IMR-90 (cell line): ENCODE data around the gene MORF4L1. TPM values are rescaled to one million over a fixed set of nuclear protein-coding genes. Genes with fewer than 3 reads are reported as not detected.

Experiments used
- ATAC-seq: fragments of 200-7000 bp; cut with Tn5 transposase; 2 replicates; pipeline ENCODE4 v1.9.1; 2020; ENCODE audit warnings: low read depth, mild to moderate bottlenecking, moderate library complexity
- BruUV-seq: library from RNA; stranded (reverse); fragments of 400-500 nt; replicated peaks from 2 replicates; lab custom pipeline; 2021; lab: Mats Ljungman, UMichigan
- CTCF ChIA-PET: fragments of 300-600 bp; formaldehyde crosslinking; extraction: SDS; loops from one replicate; lab custom pipeline; 2021; ENCODE audit warnings: antibody characterized with exemption; lab: Yijun Ruan, JAX
- POLR2A ChIA-PET: fragments of 300-600 bp; sonication (Branson Sonifier 250); formaldehyde crosslinking; loops from one replicate; lab custom pipeline; 2022; ENCODE audit warnings: antibody characterized with exemption; ENCODE audit not compliant: unreplicated experiment; lab: Charles Lee
- DNase-seq: peaks from one replicate; pipeline ENCODE4 v3.0.0; 2013
- H2AFZ ChIP-seq: replicated peaks from 2 replicates; pipeline ENCODE3; 2013; ENCODE audit warnings: low read length, mild to moderate bottlenecking; ENCODE audit not compliant: poor library complexity
- H2AK5ac ChIP-seq: 2 replicates; pipeline ENCODE4 v1.6.1; 2013; ENCODE audit warnings: low read depth, low read length, inconsistent platforms
- H2AK9ac ChIP-seq: replicated peaks from 2 replicates; pipeline ENCODE3; 2013; ENCODE audit warnings: mild to moderate bottlenecking, low read depth, low read length, moderate library complexity; ENCODE audit not compliant: poor library complexity
- H2BK120ac ChIP-seq: 2 replicates; pipeline ENCODE4 v1.6.1; 2013; ENCODE audit warnings: low read depth, low read length, inconsistent platforms
- H2BK15ac ChIP-seq: 3 replicates; pipeline ENCODE4 v1.6.1; 2013; ENCODE audit warnings: low read depth, low read length, inconsistent platforms
- H2BK20ac ChIP-seq: 2 replicates; pipeline ENCODE4 v1.6.1; 2013; ENCODE audit warnings: low read depth, mild to moderate bottlenecking, inconsistent platforms, low read length, moderate library complexity
- H2BK5ac ChIP-seq: 2 replicates; pipeline ENCODE4 v1.6.1; 2013; ENCODE audit warnings: mild to moderate bottlenecking, low read depth, low read length, inconsistent platforms; ENCODE audit not compliant: poor library complexity, severe bottlenecking
- H3K14ac ChIP-seq: replicated peaks from 2 replicates; pipeline ENCODE4 v1.6.1; 2013; ENCODE audit warnings: low read depth, low read length, inconsistent platforms
- H3K18ac ChIP-seq: 2 replicates; pipeline ENCODE4 v1.6.1; 2013; ENCODE audit warnings: low read depth, low read length, control low read depth
- H3K23ac ChIP-seq: 2 replicates; pipeline ENCODE4 v1.6.1; 2013; ENCODE audit warnings: low read depth, low read length, inconsistent platforms
- H3K27ac ChIP-seq: 2 replicates; pipeline ENCODE4 v1.5.1; 2013; ENCODE audit warnings: mild to moderate bottlenecking, control low read depth, low read length; ENCODE audit not compliant: insufficient read depth
- H3K27me3 ChIP-seq: 2 replicates; pipeline ENCODE4 v1.6.1; 2013; ENCODE audit warnings: low read length; ENCODE audit not compliant: control insufficient read depth, insufficient read depth
- H3K36me3 ChIP-seq: 2 replicates; pipeline ENCODE4 v1.6.1; 2013; ENCODE audit warnings: low read length, mixed read lengths; ENCODE audit not compliant: control insufficient read depth, insufficient read depth
- H3K4ac ChIP-seq: 2 replicates; pipeline ENCODE4 v1.6.1; 2013; ENCODE audit warnings: low read depth, low read length, inconsistent platforms
- H3K4me1 ChIP-seq: 2 replicates; pipeline ENCODE4 v1.6.1; 2013; ENCODE audit warnings: low read length, mixed read lengths; ENCODE audit not compliant: control insufficient read depth, insufficient read depth
- H3K4me2 ChIP-seq: 2 replicates; pipeline ENCODE4 v1.6.1; 2013; ENCODE audit warnings: low read depth, mild to moderate bottlenecking, control low read depth, low read length, moderate library complexity
- H3K4me3 ChIP-seq: 2 replicates; pipeline ENCODE4 v1.5.1; 2013; ENCODE audit warnings: low read depth, mild to moderate bottlenecking, control low read depth, low read length, moderate library complexity; ENCODE audit not compliant: insufficient read depth
- H3K56ac ChIP-seq: 2 replicates; pipeline ENCODE4 v1.6.1; 2013; ENCODE audit warnings: low read length, inconsistent platforms; ENCODE audit not compliant: insufficient read depth; ENCODE audit errors: extremely low read depth
- H3K79me1 ChIP-seq, 2 experiments: 2 replicates each; pipeline ENCODE4 v1.6.1; 2013; ENCODE audit warnings: low read length in 2 of 2, inconsistent platforms in 1 of 2, low read depth in 1 of 2
- H3K9ac ChIP-seq: 2 replicates; pipeline ENCODE4 v1.6.1; 2013; ENCODE audit warnings: low read depth, low read length, control low read depth
- H3K9me1 ChIP-seq: 2 replicates; pipeline ENCODE4 v1.6.1; 2013; ENCODE audit warnings: low read length, inconsistent platforms; ENCODE audit not compliant: insufficient read depth
- H3K9me3 ChIP-seq: 2 replicates; pipeline ENCODE4 v1.6.1; 2013; ENCODE audit warnings: low read length; ENCODE audit not compliant: control insufficient read depth, insufficient read depth
- H4K20me1 ChIP-seq: 2 replicates; pipeline ENCODE4 v1.6.1; 2013; ENCODE audit warnings: low read length, inconsistent platforms; ENCODE audit not compliant: insufficient read depth
- H4K5ac ChIP-seq: 2 replicates; pipeline ENCODE4 v1.6.1; 2013; ENCODE audit warnings: mild to moderate bottlenecking, low read depth, low read length, control low read depth
- H4K8ac ChIP-seq, 2 experiments: 2 replicates each; pipeline ENCODE4 v1.6.1; 2013; ENCODE audit warnings: low read depth in 2 of 2, low read length in 2 of 2, control low read depth in 1 of 2, inconsistent platforms in 1 of 2
- H4K91ac ChIP-seq: 2 replicates; pipeline ENCODE4 v1.6.1; 2013; ENCODE audit warnings: low read depth, low read length, inconsistent platforms; ENCODE audit not compliant: insufficient read depth
- BHLHE40 ChIP-seq: fragments of 150-350 bp; IDR thresholded peaks from 2 replicates; pipeline ENCODE4 v1.6.1; 2016; ENCODE audit warnings: mild to moderate bottlenecking, low read depth, low read length
- CEBPB ChIP-seq: IDR thresholded peaks from 2 replicates; pipeline ENCODE4 v1.6.1; 2012; ENCODE audit warnings: low read depth, low read length, improper control_type of control experiment
- CHD1 ChIP-seq: IDR thresholded peaks from 2 replicates; pipeline ENCODE4 v1.6.1; 2012; ENCODE audit warnings: low read depth, low read length, improper control_type of control experiment
- ELK1 ChIP-seq: fragments of 150-350 bp; IDR thresholded peaks from 2 replicates; pipeline ENCODE4 v1.6.1; 2016; ENCODE audit warnings: low read depth, mild to moderate bottlenecking, low read length, moderate library complexity, borderline replicate concordance
- FOS ChIP-seq: fragments of 150-350 bp; IDR thresholded peaks from 2 replicates; pipeline ENCODE4 v1.6.1; 2016; ENCODE audit warnings: low read depth, low read length
- MAFK ChIP-seq: IDR thresholded peaks from 2 replicates; pipeline ENCODE4 v1.6.1; 2012; ENCODE audit warnings: low read depth, low read length, improper control_type of control experiment
- MAZ ChIP-seq: IDR thresholded peaks from 2 replicates; pipeline ENCODE4 v1.6.1; 2012; ENCODE audit warnings: low read depth, mild to moderate bottlenecking, low read length, improper control_type of control experiment, moderate library complexity, borderline replicate concordance
- MXI1 ChIP-seq: IDR thresholded peaks from 2 replicates; pipeline ENCODE4 v1.6.1; 2012; ENCODE audit warnings: low read depth, mild to moderate bottlenecking, low read length, moderate library complexity, borderline replicate concordance
- NFE2L2 ChIP-seq: fragments of 150-350 bp; IDR thresholded peaks from 2 replicates; pipeline ENCODE4 v1.6.1; 2016; ENCODE audit warnings: low read depth, mild to moderate bottlenecking, low read length
- POLR2A ChIP-seq: IDR thresholded peaks from 2 replicates; pipeline ENCODE4 v1.6.1; 2012; ENCODE audit warnings: mild to moderate bottlenecking, low read depth, low read length
- RAD21 ChIP-seq: IDR thresholded peaks from 2 replicates; pipeline ENCODE4 v1.6.1; 2012; ENCODE audit warnings: low read length, improper control_type of control experiment
- RCOR1 ChIP-seq: IDR thresholded peaks from 2 replicates; pipeline ENCODE4 v1.6.1; 2012; ENCODE audit warnings: mild to moderate bottlenecking, low read length, improper control_type of control experiment; ENCODE audit not compliant: insufficient replicate concordance
- RFX5 ChIP-seq: IDR thresholded peaks from 2 replicates; pipeline ENCODE4 v1.8.0; 2012; ENCODE audit warnings: low read depth, mild to moderate bottlenecking, low read length, moderate library complexity
- SMC3 ChIP-seq: fragments of 150-350 bp; IDR thresholded peaks from 2 replicates; pipeline ENCODE4 v1.6.1; 2016; ENCODE audit warnings: low read depth, mild to moderate bottlenecking, antibody characterized with exemption, low read length, moderate library complexity
- WGBS, 2 experiments: methylation state at CpG; one replicate each; pipeline versions ENCODE4 v1.1.5 to v1.1.7; 2013; ENCODE audit warnings: missing lambda C conversion rate in 2 of 2; ENCODE audit not compliant: insufficient read length in 1 of 2; ENCODE audit errors: extremely low coverage in 2 of 2; 5-methylcytosine and 5-hydroxymethylcytosine counted together
- dilution Hi-C: fragments of 300-500 bp; cut with HindIII; formaldehyde crosslinking; loops from one replicate; pipeline ENCODE4 v1.14.3; 2018; ENCODE audit warnings: low sequenced_read_pairs; ENCODE audit not compliant: unreplicated experiment
- in situ Hi-C: fragments of 300-500 bp; cut with MboI; formaldehyde crosslinking; loops from 3 replicates; pipeline ENCODE4 v1.14.3; 2019; ENCODE audit warnings: low sequenced_read_pairs, inconsistent platforms, mixed read lengths
- intact Hi-C: fragments of 100-400 bp; cut with micrococcal nuclease; formaldehyde crosslinking; loops from 2 replicates; pipeline ENCODE4 v1.10.0; 2022
- polyA plus RNA-seq, 3 experiments: library from polyadenylated mRNA; depleted of rRNA; stranded (reverse); fragments of >200 nt; gene quantifications; 2 replicates each; pipeline ENCODE4 v1.2.3, GENCODE V29; 2012; ENCODE audit warnings: low replicate concordance in 1 of 3
- total RNA-seq: library from RNA; depleted of rRNA; stranded (reverse); fragments of >200 nt; gene quantifications from 2 replicates; pipeline ENCODE4 v1.2.3, GENCODE V29; 2012
- TF ChIP-seq, protein P1 (sequence below): conservative IDR thresholded peaks from 2 replicates; pipeline ENCODE4 v1.5.1; 2012; ENCODE audit warnings: mild to moderate bottlenecking, low read depth, low read length, improper control_type of control experiment
- TF ChIP-seq, protein P2 (sequence below): fragments of 150-350 bp; IDR thresholded peaks from 2 replicates; pipeline ENCODE4 v1.6.1; 2017; ENCODE audit warnings: mild to moderate bottlenecking, antibody characterized with exemption, low read length, low read depth

Gene MORF4L1
- total and polyA plus RNA-seq, 2 of the 4 experiments (the other 2 are of a cell fraction): 217 to 392 TPM

- H4K20me1 ChIP-seq: peaks cover 42% of the 10 kb centered on the region
- H3K4me2 ChIP-seq: no peak overlapping the region
- no peak overlapping the region for H2BK20ac ChIP-seq
- H3K27ac ChIP-seq: no peak overlapping the region
- no peak overlapping the region for H3K4me3 ChIP-seq
- no peak overlapping the region for H3K14ac ChIP-seq
- H3K4me1 ChIP-seq: peaks cover 7% of the 10 kb centered on the region
- no peak overlapping the region for H2BK5ac ChIP-seq
- no peak for ATAC-seq
- WGBS, 2 experiments: no CpG with 5 or more reads among the region's 4 CpGs
- H3K4ac ChIP-seq: no peak overlapping the region
- no peak overlapping the region for H4K8ac ChIP-seq
- DNase-seq: no peak
- H2AK5ac ChIP-seq: no peak overlapping the region
- H3K9me1 ChIP-seq: peaks cover 19% of the 10 kb centered on the region
- in situ Hi-C loops: no loop called here
- H4K91ac ChIP-seq: no peak overlapping the region
- peaks cover 19 to 60% of the 10 kb centered on the region in 2 experiments for H3K79me1 ChIP-seq
- TF ChIP-seq MAZ: no peak
- TF ChIP-seq, protein P1, sequence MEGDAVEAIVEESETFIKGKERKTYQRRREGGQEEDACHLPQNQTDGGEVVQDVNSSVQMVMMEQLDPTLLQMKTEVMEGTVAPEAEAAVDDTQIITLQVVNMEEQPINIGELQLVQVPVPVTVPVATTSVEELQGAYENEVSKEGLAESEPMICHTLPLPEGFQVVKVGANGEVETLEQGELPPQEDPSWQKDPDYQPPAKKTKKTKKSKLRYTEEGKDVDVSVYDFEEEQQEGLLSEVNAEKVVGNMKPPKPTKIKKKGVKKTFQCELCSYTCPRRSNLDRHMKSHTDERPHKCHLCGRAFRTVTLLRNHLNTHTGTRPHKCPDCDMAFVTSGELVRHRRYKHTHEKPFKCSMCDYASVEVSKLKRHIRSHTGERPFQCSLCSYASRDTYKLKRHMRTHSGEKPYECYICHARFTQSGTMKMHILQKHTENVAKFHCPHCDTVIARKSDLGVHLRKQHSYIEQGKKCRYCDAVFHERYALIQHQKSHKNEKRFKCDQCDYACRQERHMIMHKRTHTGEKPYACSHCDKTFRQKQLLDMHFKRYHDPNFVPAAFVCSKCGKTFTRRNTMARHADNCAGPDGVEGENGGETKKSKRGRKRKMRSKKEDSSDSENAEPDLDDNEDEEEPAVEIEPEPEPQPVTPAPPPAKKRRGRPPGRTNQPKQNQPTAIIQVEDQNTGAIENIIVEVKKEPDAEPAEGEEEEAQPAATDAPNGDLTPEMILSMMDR: no peak
- no peak for TF ChIP-seq SMC3
- TF ChIP-seq RAD21: no peak
- TF ChIP-seq, protein P2, sequence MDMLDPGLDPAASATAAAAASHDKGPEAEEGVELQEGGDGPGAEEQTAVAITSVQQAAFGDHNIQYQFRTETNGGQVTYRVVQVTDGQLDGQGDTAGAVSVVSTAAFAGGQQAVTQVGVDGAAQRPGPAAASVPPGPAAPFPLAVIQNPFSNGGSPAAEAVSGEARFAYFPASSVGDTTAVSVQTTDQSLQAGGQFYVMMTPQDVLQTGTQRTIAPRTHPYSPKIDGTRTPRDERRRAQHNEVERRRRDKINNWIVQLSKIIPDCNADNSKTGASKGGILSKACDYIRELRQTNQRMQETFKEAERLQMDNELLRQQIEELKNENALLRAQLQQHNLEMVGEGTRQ: no peak
- TF ChIP-seq CHD1: no peak
- TF ChIP-seq NFE2L2: no peak
- no peak for TF ChIP-seq BHLHE40
- no peak for TF ChIP-seq ELK1
- no peak for TF ChIP-seq POLR2A
- TF ChIP-seq RFX5: no peak
- no peak for TF ChIP-seq MXI1
- TF ChIP-seq MAFK: no peak
- no peak for TF ChIP-seq FOS
- no peak for TF ChIP-seq CEBPB
- TF ChIP-seq RCOR1: no peak
- no peak overlapping the region for H2BK120ac ChIP-seq
- no peaks in the 10 kb centered on the region for H3K9me3 ChIP-seq
- H3K23ac ChIP-seq: no peak overlapping the region
- no peak overlapping the region for H4K5ac ChIP-seq
- no peak overlapping the region for H3K56ac ChIP-seq
- ChIA-PET POLR2A (no interaction called here), CTCF (interaction anchor here (1.0 kb wide), 1 partner anchor 91 kb away, joined by 3 read pairs; no protein-coding TSS in a partner anchor)
- intact Hi-C loops: no loop called here
- no peak overlapping the region for H3K18ac ChIP-seq
- H2AFZ ChIP-seq: no peak overlapping the region
- H2BK15ac ChIP-seq: no peak overlapping the region
- H3K27me3 ChIP-seq: no peaks in the 10 kb centered on the region
- dilution Hi-C loops: no loop called here
- H3K36me3 ChIP-seq: peaks cover 44% of the 10 kb centered on the region
- H3K9ac ChIP-seq: no peak overlapping the region
- no TSS peak for BruUV-seq
- H2AK9ac ChIP-seq: no peak overlapping the region
Measured at GRCh38 chr15:78916088-78916487, 43.4 kb downstream of the MORF4L1 start.
